Measurements from ENCODE around the gene TIMM23. TPM values are rescaled to one million over a fixed set of nuclear protein-coding genes. Genes with fewer than 3 reads are reported as not detected.

TIMM23 gene
- total and polyA plus RNA-seq, 10 of the 15 experiments (the other 5 are each of a cell fraction or from before 2014, with no cell fraction given), result 90.0 to 228 (median 120) TPM

GRCh38 chr10:46042527-46042926 lies 70.2 kb downstream of the TIMM23 start:
- ChIA-PET POLR2A (no interaction called here), SMC1A (ENCODE audit: uncharacterized antibody, unreplicated experiment) (no interaction called here), RAD21 (ENCODE audit: unreplicated experiment) (no interaction called here), CTCF (no interaction called here)
- 41% methylated on average over 4 of the region's 4 CpGs for WGBS (ENCODE audit: insufficient coverage, insufficient replicate concordance, low lambda C conversion rate, missing lambda C conversion rate)
- BruUV-seq (replicated peaks), result no TSS peak
- Histone ChIP-seq H3K27ac (ENCODE audit: control insufficient read depth, insufficient read depth) (no peak overlapping the region), H3K9me3 (replicated peaks; ENCODE audit: control insufficient read depth, insufficient read depth, low read length) (no peaks in the 10 kb centered on the region), H3K9ac (ENCODE audit: control insufficient read depth, insufficient read depth, low read length) (no peak overlapping the region), H3K4me1 (ENCODE audit: control insufficient read depth, insufficient read depth, low read length) (no peaks in the 10 kb centered on the region), H3K36me3 (ENCODE audit: control insufficient read depth in 2 of 2, insufficient read depth in 2 of 2, low read length in 1 of 2) (no peaks in the 10 kb centered on the region), H3K79me2 (ENCODE audit: control insufficient read depth, insufficient read depth, low read length) (no peaks in the 10 kb centered on the region), H4K20me1 (ENCODE audit: control insufficient read depth, insufficient read depth) (no peaks in the 10 kb centered on the region), H2AFZ (ENCODE audit: control insufficient read depth, low read depth, low read length) (no peak overlapping the region), H3K4me2 (ENCODE audit: control insufficient read depth, insufficient read depth) (no peak overlapping the region), H3K4me3 (no peak overlapping the region), H3K27me3 (replicated peaks in 1 of 2; ENCODE audit: control insufficient read depth in 2 of 2, insufficient read depth in 2 of 2, low read length in 1 of 2) (no peaks in the 10 kb centered on the region; a peak in 2 of 4 replicates)
- DNase-seq (ENCODE audit: low read depth, low spot score), result no peak
- no peak for ATAC-seq
- intact Hi-C loops (cut with micrococcal nuclease; ENCODE audit: unreplicated experiment) (no loop called here), in situ Hi-C loops (cut with MboI) (no loop called here)
- no peak for FAIRE-seq
- TF ChIP-seq STAT1 (conservative IDR thresholded peaks at IDR 0.05), result no peak
- TF ChIP-seq ATF7 (IDR thresholded peaks at IDR 0.05; ENCODE audit: low read depth), result no peak
- no peak for TF ChIP-seq CBX5 (IDR thresholded peaks at IDR 0.05; ENCODE audit: low read depth)
- no peak for TF ChIP-seq ZBTB40 (IDR thresholded peaks at IDR 0.05; ENCODE audit: borderline replicate concordance)

- FAIRE-seq, result no peak
- BruUV-seq (replicated peaks), result no TSS peak
- H3K79me2 ChIP-seq (ENCODE audit: control insufficient read depth, insufficient read depth, low read length), result no peaks in the 10 kb centered on the region
- no peak for ATAC-seq
- no peaks in the 10 kb centered on the region for H3K4me1 ChIP-seq (ENCODE audit: control insufficient read depth, insufficient read depth, low read length)
- ChIA-PET SMC1A (ENCODE audit: uncharacterized antibody, unreplicated experiment) (no interaction called here), CTCF (no interaction called here), POLR2A (no interaction called here), RAD21 (ENCODE audit: unreplicated experiment) (no interaction called here)
- H3K27ac ChIP-seq (ENCODE audit: control insufficient read depth, insufficient read depth), result no peak within 1 kb of the TSS
- H4K20me1 ChIP-seq (ENCODE audit: control insufficient read depth, insufficient read depth), result no peaks in the 10 kb centered on the region
- H3K27me3 ChIP-seq (replicated peaks in 1 of 2; ENCODE audit: control insufficient read depth in 2 of 2, insufficient read depth in 2 of 2, low read length in 1 of 2), result no peaks in the 10 kb centered on the region; a peak in 2 of 4 replicates
- no peak within 1 kb of the TSS for H3K9ac ChIP-seq (ENCODE audit: control insufficient read depth, insufficient read depth, low read length)
- in situ Hi-C loops (cut with MboI), result no loop called here
- H3K4me3 ChIP-seq, result no peak within 1 kb of the TSS
- DNase-seq (ENCODE audit: low read depth, low spot score), result no peak
- WGBS (ENCODE audit: insufficient coverage, insufficient replicate concordance, low lambda C conversion rate, missing lambda C conversion rate), result 25% methylated on average over 7 of the region's 7 CpGs
- no peak within 1 kb of the TSS for H3K4me2 ChIP-seq (ENCODE audit: control insufficient read depth, insufficient read depth)
- H3K9me3 ChIP-seq (replicated peaks; ENCODE audit: control insufficient read depth, insufficient read depth, low read length), result no peaks in the 10 kb centered on the region
- H2AFZ ChIP-seq (ENCODE audit: control insufficient read depth, low read depth, low read length), result no peak within 1 kb of the TSS
- intact Hi-C loops (cut with micrococcal nuclease; ENCODE audit: unreplicated experiment), result no loop called here
- no peaks in the 10 kb centered on the region for H3K36me3 ChIP-seq (ENCODE audit: control insufficient read depth in 2 of 2, insufficient read depth in 2 of 2, low read length in 1 of 2)
- TF ChIP-seq ZBTB11 (CRISPR knock-in tag; IDR thresholded peaks at IDR 0.05) (no peak), GABPA (IDR thresholded peaks at IDR 0.05; ENCODE audit: low read depth) (no peak), CREB1 (IDR thresholded peaks at IDR 0.05; ENCODE audit: low read depth) (no peak), RAD21 (IDR thresholded peaks at IDR 0.05; ENCODE audit: insufficient read depth, low read depth, low read length) (no peak)
Measured at GRCh38 chr10:46046261-46046660, 74.0 kb downstream of the TIMM23 start, which contains the start of gene MSMB. Gene MSMB, minus strand, starts transcription at chr10:46046269. Its CDS starts 32 bp downstream, at chr10:46046237.
